WTC11 (cell line): ENCODE results near the gene QDPR. TPM values are rescaled to one million over a fixed set of nuclear protein-coding genes. Genes with fewer than 3 reads are reported as not detected.

Experiments
- AR ChIP-seq: fragments of 250-450 bp; sonication (Bioruptor Pico); IDR thresholded peaks from 2 replicates; pipeline ENCODE4 v1.9.0; 2021; ENCODE audit warnings: mild to moderate bottlenecking
- ATF1 ChIP-seq: sonication (generic); formaldehyde crosslinking; IDR thresholded peaks from 2 replicates; pipeline ENCODE4 v1.8.1; 2023; ENCODE audit warnings: mild to moderate bottlenecking, moderate library complexity, missing genetic modification reagents
- CREM ChIP-seq: sonication (generic); formaldehyde crosslinking; IDR thresholded peaks from 2 replicates; pipeline ENCODE4 v1.8.1; 2022; ENCODE audit warnings: mild to moderate bottlenecking, missing genetic modification reagents, moderate library complexity
- ELF4 ChIP-seq: sonication (generic); formaldehyde crosslinking; IDR thresholded peaks from 2 replicates; pipeline ENCODE4 v1.8.1; 2022; ENCODE audit warnings: low read depth, mild to moderate bottlenecking, moderate library complexity, missing genetic modification reagents
- ESRRA ChIP-seq: sonication (generic); formaldehyde crosslinking; IDR thresholded peaks from 2 replicates; pipeline ENCODE4 v1.8.1; 2022; ENCODE audit warnings: mild to moderate bottlenecking, missing genetic modification reagents, borderline replicate concordance
- FOXK1 ChIP-seq: sonication (generic); formaldehyde crosslinking; IDR thresholded peaks from 2 replicates; pipeline ENCODE4 v1.8.0; 2022; ENCODE audit warnings: mild to moderate bottlenecking, moderate library complexity, missing genetic modification reagents
- GTF2I ChIP-seq: fragments of 250-450 bp; sonication (Bioruptor Pico); conservative IDR thresholded peaks from 2 replicates; pipeline ENCODE4 v1.4.0; 2021; ENCODE audit warnings: mild to moderate bottlenecking
- MLX ChIP-seq: sonication (generic); formaldehyde crosslinking; IDR thresholded peaks from 2 replicates; pipeline ENCODE4 v1.8.1; 2023; ENCODE audit warnings: mild to moderate bottlenecking, missing genetic modification reagents, moderate library complexity
- SMAD4 ChIP-seq: sonication (generic); formaldehyde crosslinking; IDR thresholded peaks from 2 replicates; pipeline ENCODE4 v1.8.0; 2022; ENCODE audit warnings: mild to moderate bottlenecking, missing genetic modification reagents
- SOX15 ChIP-seq: fragments of 250-450 bp; sonication (Bioruptor Pico); IDR thresholded peaks from 2 replicates; pipeline ENCODE4 v1.9.0; 2021; ENCODE audit warnings: mild to moderate bottlenecking
- USF1 ChIP-seq: sonication (generic); formaldehyde crosslinking; IDR thresholded peaks from 2 replicates; pipeline ENCODE4 v1.8.0; 2022; ENCODE audit warnings: mild to moderate bottlenecking, missing genetic modification reagents
- USF2 ChIP-seq: sonication (generic); formaldehyde crosslinking; IDR thresholded peaks from 2 replicates; pipeline ENCODE4 v1.8.1; 2023; ENCODE audit warnings: mild to moderate bottlenecking, missing genetic modification reagents, moderate library complexity
- ZBTB21 ChIP-seq: sonication (generic); formaldehyde crosslinking; IDR thresholded peaks from 2 replicates; pipeline ENCODE4 v1.8.1; 2023; ENCODE audit warnings: mild to moderate bottlenecking, missing genetic modification reagents, borderline replicate concordance
- ZNF219 ChIP-seq: sonication (generic); formaldehyde crosslinking; IDR thresholded peaks from 2 replicates; pipeline ENCODE4 v1.8.0; 2023; ENCODE audit warnings: missing genetic modification reagents, mild to moderate bottlenecking, borderline replicate concordance
- ZNF317 ChIP-seq: sonication (generic); formaldehyde crosslinking; IDR thresholded peaks from 2 replicates; pipeline ENCODE4 v1.8.1; 2023; ENCODE audit warnings: low read depth, mild to moderate bottlenecking, moderate library complexity, missing genetic modification reagents, borderline replicate concordance
- ZNF396 ChIP-seq: fragments of 250-450 bp; sonication (Bioruptor Pico); IDR thresholded peaks from 2 replicates; pipeline ENCODE4 v1.8.0; 2021; ENCODE audit warnings: mild to moderate bottlenecking, moderate library complexity, borderline replicate concordance
- ZNF532 ChIP-seq: fragments of 250-450 bp; sonication (Bioruptor Pico); IDR thresholded peaks from 2 replicates; pipeline ENCODE4 v1.9.0; 2021; ENCODE audit warnings: mild to moderate bottlenecking, borderline replicate concordance
- ZNF671 ChIP-seq: fragments of 250-450 bp; sonication (Bioruptor Pico); IDR thresholded peaks from 2 replicates; pipeline ENCODE4 v1.8.0; 2021; ENCODE audit warnings: mild to moderate bottlenecking
- ZSCAN18 ChIP-seq: fragments of 250-450 bp; sonication (Bioruptor Pico); IDR thresholded peaks from 2 replicates; pipeline ENCODE4 v2.1.2; 2022; ENCODE audit warnings: mild to moderate bottlenecking, moderate library complexity
- total RNA-seq: library from RNA; stranded (reverse); gene quantifications from 3 replicates; pipeline ENCODE4 v1.2.3, GENCODE V29; 2021

Gene QDPR
- total RNA-seq, 1 experiment from 2014 or later = 33.6 TPM

- TF ChIP-seq ZNF532 (CRISPR knock-in tag) = no peak
- no peak for TF ChIP-seq AR (CRISPR knock-in tag)
- no peak for TF ChIP-seq GTF2I (CRISPR knock-in tag)
- peak; percentile 52 for TF ChIP-seq FOXK1 (CRISPR knock-in tag)
- TF ChIP-seq ZSCAN18 (CRISPR knock-in tag) = no peak
- TF ChIP-seq ZNF317 (CRISPR knock-in tag) = no peak
- no peak for TF ChIP-seq ZNF396 (CRISPR knock-in tag)
- no peak for TF ChIP-seq SMAD4
- TF ChIP-seq USF2 (CRISPR knock-in tag) = 0 out of 2 replicates have a peak, but pooled peaks have one; percentile 11
- peak; percentile 77; the same call in 1 of the 2 replicates for TF ChIP-seq CREM (CRISPR knock-in tag)
- TF ChIP-seq ZNF219 (CRISPR knock-in tag) = no peak
- TF ChIP-seq ZBTB21 (CRISPR knock-in tag) = no peak
- no peak for TF ChIP-seq SOX15 (CRISPR knock-in tag)
- no peak for TF ChIP-seq ZNF671 (CRISPR knock-in tag)
- TF ChIP-seq USF1 (CRISPR knock-in tag) = no peak
- TF ChIP-seq ATF1 (CRISPR knock-in tag) = no peak
- TF ChIP-seq ESRRA = no peak
- TF ChIP-seq MLX (CRISPR knock-in tag) = no peak
- no peak for TF ChIP-seq ELF4
Observed at GRCh38 chr4:17511950-17512795, at the start of gene QDPR (continued).
